HG03066 (cell line): ENCODE measurements around the gene NAALADL1.

Source experiments
- ATAC-seq: cut with Tn5 transposase; IDR thresholded peaks from one replicate; pipeline ENCODE4 v1.9.1; 2021; ENCODE audit warnings: low read depth; ENCODE audit not compliant: unreplicated experiment

Gene NAALADL1, protein sequence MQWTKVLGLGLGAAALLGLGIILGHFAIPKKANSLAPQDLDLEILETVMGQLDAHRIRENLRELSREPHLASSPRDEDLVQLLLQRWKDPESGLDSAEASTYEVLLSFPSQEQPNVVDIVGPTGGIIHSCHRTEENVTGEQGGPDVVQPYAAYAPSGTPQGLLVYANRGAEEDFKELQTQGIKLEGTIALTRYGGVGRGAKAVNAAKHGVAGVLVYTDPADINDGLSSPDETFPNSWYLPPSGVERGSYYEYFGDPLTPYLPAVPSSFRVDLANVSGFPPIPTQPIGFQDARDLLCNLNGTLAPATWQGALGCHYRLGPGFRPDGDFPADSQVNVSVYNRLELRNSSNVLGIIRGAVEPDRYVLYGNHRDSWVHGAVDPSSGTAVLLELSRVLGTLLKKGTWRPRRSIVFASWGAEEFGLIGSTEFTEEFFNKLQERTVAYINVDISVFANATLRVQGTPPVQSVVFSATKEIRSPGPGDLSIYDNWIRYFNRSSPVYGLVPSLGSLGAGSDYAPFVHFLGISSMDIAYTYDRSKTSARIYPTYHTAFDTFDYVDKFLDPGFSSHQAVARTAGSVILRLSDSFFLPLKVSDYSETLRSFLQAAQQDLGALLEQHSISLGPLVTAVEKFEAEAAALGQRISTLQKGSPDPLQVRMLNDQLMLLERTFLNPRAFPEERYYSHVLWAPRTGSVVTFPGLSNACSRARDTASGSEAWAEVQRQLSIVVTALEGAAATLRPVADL

GRCh38 chr11:65058419-65059054, at the start of gene NAALADL1:
NAALADL1 (minus strand) TSS chr11:65058553; CDS start chr11:65058521, 32 bp downstream.
- no peak for ATAC-seq

DNA sequence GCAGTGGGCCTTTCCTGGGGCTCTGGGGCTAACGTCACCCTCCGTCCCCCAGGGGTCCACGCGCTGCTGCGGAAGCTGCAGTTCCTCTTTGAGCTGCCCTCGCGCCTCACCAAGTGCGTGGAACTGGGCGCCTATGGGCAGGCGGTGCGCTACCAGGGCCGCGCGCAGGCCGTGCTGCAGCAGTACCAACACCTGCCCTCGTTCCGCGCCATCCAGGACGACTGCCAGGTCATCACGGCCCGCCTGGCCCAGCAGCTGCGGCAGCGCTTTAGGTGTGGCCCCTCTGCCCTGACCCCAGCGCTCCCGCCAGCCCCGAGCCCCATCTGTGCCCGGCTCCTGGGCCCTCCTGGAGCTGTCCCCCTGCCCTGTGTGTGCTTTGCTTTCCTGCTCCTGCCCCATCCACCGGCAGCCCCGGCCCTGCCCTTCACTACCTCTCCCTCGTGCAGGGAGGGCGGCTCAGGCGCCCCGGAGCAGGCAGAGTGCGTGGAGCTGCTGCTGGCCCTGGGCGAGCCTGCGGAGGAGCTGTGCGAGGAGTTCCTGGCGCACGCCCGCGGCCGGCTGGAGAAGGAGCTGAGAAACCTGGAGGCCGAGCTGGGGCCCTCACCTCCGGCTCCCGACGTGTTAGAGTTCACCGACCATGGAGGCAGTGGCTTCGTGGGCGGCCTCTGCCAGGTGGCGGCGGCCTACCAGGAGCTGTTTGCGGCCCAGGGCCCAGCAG, 49.6 kb upstream of the NAALADL1 start:
- no peak for ATAC-seq

- ATAC-seq = no peak
Observed at GRCh38 chr11:65107078-65107477, 48.7 kb upstream of the NAALADL1 start.

DNA sequence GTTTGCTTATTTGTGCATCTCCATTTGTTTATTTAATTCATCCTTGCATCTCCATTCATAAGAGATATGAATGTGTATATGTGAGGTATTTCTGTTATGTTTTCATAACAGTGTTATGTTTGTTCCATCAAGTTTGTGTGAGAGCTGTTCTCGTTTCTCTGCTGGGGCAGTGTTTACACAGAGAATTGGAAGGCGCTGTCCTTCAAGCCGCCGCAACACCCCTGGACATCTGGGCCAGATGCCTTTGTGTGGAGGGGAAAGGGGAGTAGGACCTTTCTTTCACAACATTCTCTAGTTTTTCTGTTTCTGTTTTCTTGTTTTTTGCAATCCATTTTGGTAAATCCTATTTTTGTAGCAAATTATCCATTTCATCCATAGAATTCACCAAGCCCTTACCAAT, 46.3 kb upstream of the NAALADL1 start:
- ATAC-seq = no peak

DNA sequence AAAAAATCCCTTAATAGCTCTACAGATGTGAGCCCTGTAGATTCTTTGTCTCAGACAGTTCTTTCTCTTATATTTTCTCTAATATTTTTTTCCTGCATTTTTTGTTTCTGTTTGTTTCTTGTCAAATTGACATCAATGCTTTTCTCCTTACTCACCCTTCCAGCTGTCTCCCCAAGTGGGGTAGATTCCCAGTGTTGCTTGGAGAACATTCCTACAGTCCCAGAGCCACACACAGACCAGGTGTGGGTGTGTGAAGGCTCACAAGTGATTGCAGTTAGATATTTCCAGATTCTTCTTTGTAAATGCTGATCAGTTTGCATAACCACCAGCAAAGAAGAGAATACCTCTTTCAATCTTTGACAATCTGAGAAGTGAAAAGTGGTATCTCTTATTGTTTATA, 45.1 kb upstream of the NAALADL1 start:
- no peak for ATAC-seq

DNA sequence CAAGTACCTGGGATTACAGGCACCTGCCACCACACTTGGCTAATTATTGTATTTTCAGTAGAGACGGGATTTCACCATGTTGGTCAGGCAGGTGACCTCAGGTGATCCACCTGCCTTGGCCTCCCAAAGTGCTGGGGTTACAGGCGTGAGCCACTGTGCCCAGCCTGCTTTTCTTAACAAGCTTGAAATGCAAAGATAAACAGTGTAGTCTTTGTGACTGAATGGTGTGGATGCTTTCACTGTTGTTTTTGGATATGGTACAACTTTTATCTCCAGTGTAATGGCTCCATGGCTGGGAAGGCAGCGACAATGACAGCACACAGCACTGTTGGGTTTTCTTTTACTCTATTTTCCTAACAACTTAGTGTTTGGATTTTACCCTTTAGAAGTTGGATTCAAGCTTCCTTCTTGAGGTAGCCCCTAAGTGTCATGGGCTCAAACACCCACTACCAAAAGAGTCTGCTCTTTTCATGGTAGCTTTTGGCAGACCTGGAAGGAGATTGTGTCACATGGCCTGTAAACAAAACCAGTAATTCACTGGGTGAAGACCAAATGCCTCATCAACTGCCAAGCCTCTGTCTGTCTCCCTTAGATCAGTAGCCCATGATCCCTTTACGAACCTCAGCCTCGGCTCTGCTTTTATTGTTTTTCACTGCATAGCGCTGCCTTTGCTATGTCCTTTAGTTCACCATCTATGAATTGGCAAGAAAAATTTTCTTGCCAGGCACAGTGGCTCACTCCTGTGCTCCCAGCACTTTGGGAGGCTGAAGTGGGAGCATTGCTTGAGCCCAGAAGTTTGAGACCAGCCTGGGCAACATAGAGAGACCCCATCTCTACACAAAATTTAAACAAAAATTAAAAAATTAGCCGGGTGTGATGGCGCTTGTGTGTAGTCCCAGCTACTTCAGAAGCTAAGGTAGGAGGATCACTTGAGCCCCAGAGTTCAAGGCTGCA, 44.1 kb upstream of the NAALADL1 start:
- ATAC-seq = no peak

GRCh38 chr11:65100674-65101350, 42.5 kb upstream of the NAALADL1 start:
- ATAC-seq = no peak

GRCh38 chr11:65096926-65097325, 38.6 kb upstream of the NAALADL1 start:
- ATAC-seq = no peak

DNA sequence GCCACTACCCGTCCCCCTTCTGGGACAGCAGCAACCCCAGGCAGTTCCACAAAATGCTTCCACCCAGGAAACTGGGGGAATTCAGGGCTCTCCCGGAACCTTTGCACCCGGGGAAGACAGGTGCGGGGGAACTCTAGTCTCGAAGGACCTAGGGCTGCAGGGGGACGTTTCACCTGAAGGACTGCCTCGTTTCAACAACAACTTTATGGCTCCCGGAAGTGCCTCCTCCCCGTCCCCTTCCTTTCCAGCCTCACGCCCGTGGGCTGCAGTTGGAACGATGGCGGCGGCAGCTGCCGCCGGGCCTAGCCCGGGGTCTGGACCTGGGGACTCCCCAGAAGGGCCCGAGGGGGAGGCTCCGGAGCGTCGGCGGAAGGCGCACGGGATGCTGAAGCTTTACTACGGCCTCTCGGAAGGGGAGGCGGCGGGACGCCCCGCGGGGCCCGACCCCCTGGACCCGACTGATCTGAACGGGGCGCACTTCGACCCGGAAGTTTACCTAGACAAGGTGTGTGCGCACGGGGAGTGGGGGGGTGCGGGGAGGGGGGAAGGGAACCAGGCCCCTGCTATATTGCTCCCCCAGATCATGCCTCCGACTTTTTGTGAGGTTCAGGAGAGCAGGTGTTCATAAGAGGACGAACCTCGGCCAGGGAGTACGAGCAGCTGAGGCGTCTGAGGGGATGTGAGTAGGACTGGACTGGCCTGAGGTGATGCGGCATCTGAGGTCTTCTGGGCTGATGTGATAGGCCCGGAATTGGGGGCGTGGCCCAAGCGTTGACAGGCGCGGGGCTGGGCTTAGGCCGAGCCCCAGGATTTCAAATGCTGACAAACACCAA, 37.8 kb upstream of the NAALADL1 start, which contains the start of gene VPS51:
Gene VPS51, plus strand, starts transcription at position 241 of the 833 bp plus-strand sequence. Its CDS starts 37 bp downstream, at position 278.
- ATAC-seq = peak; percentile 90

DNA sequence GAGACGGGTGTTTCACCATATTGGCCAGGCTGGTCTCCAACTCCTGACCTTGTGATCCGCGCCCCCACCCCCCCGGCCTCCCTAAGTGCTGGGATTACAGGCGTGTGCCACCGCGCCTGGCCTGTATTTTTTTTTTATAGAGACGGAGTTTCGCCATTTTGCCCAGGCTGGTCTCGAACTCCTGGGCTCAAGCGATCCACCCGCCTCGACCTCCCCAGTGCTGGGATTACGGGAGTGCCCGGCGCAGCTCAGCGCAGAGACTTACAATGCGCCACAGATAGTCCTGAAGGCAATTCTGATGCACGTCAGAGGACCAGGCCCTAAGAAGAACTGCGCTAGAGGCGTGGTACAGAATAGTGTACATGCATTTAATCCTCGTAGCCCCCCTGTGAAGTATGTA, 37.1 kb upstream of the NAALADL1 start:
- ATAC-seq = no peak

DNA sequence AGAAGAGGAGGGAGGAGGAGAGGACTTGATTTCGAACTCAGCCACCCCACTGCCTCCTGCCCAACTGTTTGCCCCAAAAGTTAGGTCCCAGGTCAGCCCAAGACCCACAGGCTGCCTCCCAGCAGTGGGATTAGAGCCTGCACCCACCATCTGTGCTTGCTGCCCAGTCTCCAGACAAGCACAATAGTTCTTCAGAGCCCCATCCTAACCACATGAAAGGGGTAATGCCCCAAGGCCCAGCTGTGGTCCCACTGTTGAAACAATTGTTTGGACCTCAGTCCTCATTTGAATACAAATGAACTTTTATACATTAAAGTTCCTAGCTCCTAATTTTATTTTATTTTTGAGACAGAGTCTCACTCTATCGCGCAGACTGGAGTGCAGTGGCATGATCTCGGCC, 32.3 kb upstream of the NAALADL1 start:
- ATAC-seq = no peak

DNA sequence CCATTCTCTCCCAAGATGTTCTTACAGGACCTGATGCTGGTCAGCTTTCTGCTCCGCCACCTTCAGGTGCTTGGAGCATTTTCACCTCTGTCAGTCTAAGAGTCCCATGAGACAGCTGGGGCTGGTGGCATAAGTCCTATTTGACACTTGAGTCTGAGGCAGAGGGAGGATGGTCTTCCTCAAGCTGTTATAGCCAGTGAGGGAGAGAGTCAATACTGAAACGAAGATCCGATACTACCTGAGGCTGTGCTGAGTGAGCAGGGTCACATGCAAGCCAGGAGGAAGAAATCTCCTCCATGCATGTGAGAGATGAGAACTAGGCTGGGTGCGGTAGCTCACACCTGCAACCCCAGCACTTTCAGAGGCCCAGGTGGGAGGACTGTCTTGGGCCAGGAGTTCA, 31.3 kb upstream of the NAALADL1 start:
- ATAC-seq = no peak

DNA sequence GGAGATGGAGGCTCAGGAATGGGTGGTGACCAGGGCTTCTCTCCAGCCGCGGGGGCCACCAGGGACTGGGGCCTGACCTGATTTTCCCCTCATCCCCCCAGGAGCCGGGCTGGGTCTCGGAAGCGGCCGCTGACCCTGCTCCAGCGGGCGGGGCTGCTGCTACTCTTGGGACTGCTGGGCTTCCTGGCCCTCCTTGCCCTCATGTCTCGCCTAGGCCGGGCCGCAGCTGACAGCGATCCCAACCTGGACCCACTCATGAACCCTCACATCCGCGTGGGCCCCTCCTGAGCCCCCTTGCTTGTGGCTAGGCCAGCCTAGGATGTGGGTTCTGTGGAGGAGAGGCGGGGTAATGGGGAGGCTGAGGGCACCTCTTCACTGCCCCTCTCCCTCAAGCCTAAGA, 29.5 kb upstream of the NAALADL1 start:
- ATAC-seq = no peak

GRCh38 chr11:65087216-65087615, 28.9 kb upstream of the NAALADL1 start:
- ATAC-seq = no peak

DNA sequence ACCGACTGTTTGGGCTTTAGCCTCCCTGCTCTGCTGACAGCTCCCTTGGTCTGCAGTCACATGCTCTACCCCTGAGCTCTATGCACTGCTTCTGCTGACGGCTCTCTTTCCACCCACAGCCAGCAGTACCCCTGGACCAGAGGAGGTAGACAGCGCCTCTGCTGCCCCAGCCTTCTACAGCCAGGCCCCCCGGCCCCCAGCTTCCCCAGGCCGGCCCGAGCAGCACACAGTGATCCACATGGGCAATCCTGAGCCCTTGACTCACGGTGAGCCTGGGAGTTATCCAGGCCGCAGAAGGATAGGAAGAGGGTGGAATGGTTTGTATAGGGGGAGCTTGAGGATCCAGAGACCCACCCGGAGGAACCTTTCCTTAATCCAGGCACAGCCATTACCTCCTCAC, 28.5 kb upstream of the NAALADL1 start:
- ATAC-seq = no peak

DNA sequence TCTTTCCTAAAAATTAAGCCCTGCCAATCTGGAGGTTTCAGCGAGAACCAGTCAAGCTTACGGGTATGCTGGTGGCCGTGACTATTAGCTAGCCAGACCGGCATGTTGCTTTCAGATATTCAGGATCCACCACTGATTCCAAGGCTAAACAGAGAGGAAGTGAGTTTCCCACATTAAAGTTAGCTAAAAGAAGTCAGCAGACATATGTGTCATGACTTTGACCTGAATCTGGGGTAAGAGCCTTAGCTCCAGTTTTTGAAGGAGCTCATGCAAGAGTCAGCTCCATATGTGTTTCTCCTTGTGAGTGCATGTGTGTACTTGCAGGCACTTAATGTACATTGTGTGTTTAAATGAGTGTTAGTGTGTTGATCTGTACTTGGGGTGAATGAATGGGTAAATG, 27.1 kb upstream of the NAALADL1 start:
- ATAC-seq = no peak

- ATAC-seq = no peak
Observed at GRCh38 chr11:65084598-65085375, 26.4 kb upstream of the NAALADL1 start.
